Ovary (tissue), 9 donors: ENCODE results near the gene DPYSL5. TPM values are rescaled to one million over a fixed set of nuclear protein-coding genes. Genes with fewer than 3 reads are reported as not detected.

Experiments
- DNase-seq, 5 donors: peaks; one replicate each; pipeline ENCODE4 v3.0.0-alpha.2; 2019 to 2020
- H3K27ac ChIP-seq, 2 donors: fragments of 200-600 bp; one replicate each; pipeline versions ENCODE4 v1.5.1 to v1.8.0; 2019 to 2022
- H3K27me3 ChIP-seq: fragments of 200-600 bp; one replicate; pipeline ENCODE4 v1.8.0; 2022
- H3K36me3 ChIP-seq: fragments of 200-600 bp; sonication (generic); one replicate; pipeline ENCODE4 v1.5.1; 2019
- H3K4me1 ChIP-seq: one replicate; pipeline ENCODE4 v1.8.1; 2013; ENCODE audit warnings: mild to moderate bottlenecking, moderate library complexity; ENCODE audit not compliant: insufficient read depth
- H3K4me3 ChIP-seq: fragments of 200-600 bp; sonication (generic); one replicate; pipeline ENCODE4 v1.5.1; 2017
- H3K9me3 ChIP-seq, 2 donors: fragments of 200-600 bp in 1 of 2; sonication (generic) in 1 of 2; one replicate each; pipeline versions ENCODE4 v1.5.1 to v1.8.1; 2013 to 2019; ENCODE audit warnings: mild to moderate bottlenecking in 1 of 2, moderate library complexity in 1 of 2
- CTCF ChIP-seq, 3 donors: fragments of 450-650 bp in 2 of 3; fragments of 200-600 bp in 1 of 3; IDR thresholded peaks; one replicate each; pipeline versions ENCODE4 v1.5.1 to v1.8.0; 2016 to 2022; ENCODE audit warnings: antibody characterized with exemption in 3 of 3, mild to moderate bottlenecking in 1 of 3
- EP300 ChIP-seq: sonication (generic); formaldehyde crosslinking; IDR thresholded peaks from one replicate; pipeline ENCODE4 v1.6.1; 2017; ENCODE audit warnings: antibody characterized with exemption
- POLR2A ChIP-seq: fragments of 450-650 bp; IDR thresholded peaks from one replicate; pipeline ENCODE4 v1.6.1; 2017; ENCODE audit warnings: antibody characterized with exemption, mild to moderate bottlenecking, moderate library complexity
- WGBS, 3 donors: extraction: QIAGEN DNeasy Blood & Tissue Kit in 1 of 3; methylation state at CpG; one replicate each; pipeline versions ENCODE4 v1.1.5 to v1.1.7; 2013 to 2017; 5-methylcytosine and 5-hydroxymethylcytosine counted together
- intact Hi-C, 4 donors: fragments of 100-400 bp; cut with DNase I; formaldehyde crosslinking; loops; one replicate each; pipeline versions ENCODE4 v1.11.0 to v1.15.1; 2022 to 2023
- polyA plus RNA-seq, 2 donors: library from polyadenylated mRNA; stranded (reverse); fragments of 200-250 nt in 1 of 2; fragments of 350-450 nt in 1 of 2; fragmentation: Illumina TruSeq in 1 of 2; extraction: RNeasy Lipid Tissue Mini Kit (QIAGEN cat#74804) in 1 of 2; gene quantifications; one replicate each; pipeline ENCODE4 v1.2.3, GENCODE V29; 2013 to 2014
- total RNA-seq, 7 donors: library from RNA; depleted of rRNA in 2 of 7; stranded (reverse); fragments of >200 nt in 2 of 7; fragmentation: NEBNext Ultra II Directional in 3 of 7; extraction: Animal tissue kit (Norgen Biotek cat#: 25700) in 3 of 7; gene quantifications; one replicate each; pipeline versions ENCODE4 v1.1.0 to v1.2.4, GENCODE V29; 2016 to 2023
- donor health status: DM: no; HTN: no; CAD: no; lungs with moderate emphysema.
- donor health status: DM: no; HTN: no; CAD: no.
- donor health status: Bipolar disorder and iron deficiency.
- donor health status: DM: yes; HTN: yes; CAD: no.
- donor health status: DM: no; HTN: no; CAD: no.
- donor health status: DM: yes; HTN: yes; CAD: no.

Gene DPYSL5
- total and polyA plus RNA-seq, 9 donors = 0.05 to 0.78 (median 0.17) TPM; not detected in 3

- Histone ChIP-seq H3K27me3 (no peaks in the 10 kb centered on the region), H3K4me1 (no peaks in the 10 kb centered on the region), H3K27ac (no peak overlapping the region), H3K4me3 (no peak overlapping the region), H3K9me3 (no peaks in the 10 kb centered on the region), H3K36me3 (no peaks in the 10 kb centered on the region)
- WGBS, 3 donors = 80 to 89% (median 82%) methylated on average over 3 of the region's 3 CpGs
- intact Hi-C loops = no loop called here
- no peak for DNase-seq
- TF ChIP-seq POLR2A (no peak), EP300 (no peak)
These were observed 45.1 kb downstream of the DPYSL5 start for GRCh38 chr2:26892922-26893524.

- H3K27ac ChIP-seq = no peak overlapping the region
- no peaks in the 10 kb centered on the region for H3K27me3 ChIP-seq
- intact Hi-C loops = no loop called here
- H3K4me1 ChIP-seq = no peaks in the 10 kb centered on the region
- H3K9me3 ChIP-seq = no peaks in the 10 kb centered on the region
- DNase-seq = no peak
- 83 to 88% (median 86%) methylated on average over 2 of the region's 2 CpGs for WGBS, 3 donors
- H3K4me3 ChIP-seq = no peak overlapping the region
- TF ChIP-seq CTCF (IDR thresholded peaks at IDR 0.05) (no peak), EP300 (no peak), POLR2A (no peak)
- H3K36me3 ChIP-seq = no peaks in the 10 kb centered on the region
These were observed 46.2 kb downstream of the DPYSL5 start for GRCh38 chr2:26894136-26894535.

GRCh38 chr2:26897807-26898479 lies 50.0 kb downstream of the DPYSL5 start:
- WGBS, 3 donors = 26 to 46% (median 36%) methylated on average over 3 of the region's 3 CpGs
- Histone ChIP-seq H3K4me3 (no peak overlapping the region), H3K27me3 (no peaks in the 10 kb centered on the region), H3K4me1 (peaks cover 4% of the 10 kb centered on the region), H3K27ac (no peak overlapping the region), H3K9me3 (no peaks in the 10 kb centered on the region), H3K36me3 (no peaks in the 10 kb centered on the region)
- intact Hi-C loops = no loop called here
- DNase-seq = no peak
- TF ChIP-seq CTCF (IDR thresholded peaks at IDR 0.05) (no peak), EP300 (no peak), POLR2A (no peak)

DNA sequence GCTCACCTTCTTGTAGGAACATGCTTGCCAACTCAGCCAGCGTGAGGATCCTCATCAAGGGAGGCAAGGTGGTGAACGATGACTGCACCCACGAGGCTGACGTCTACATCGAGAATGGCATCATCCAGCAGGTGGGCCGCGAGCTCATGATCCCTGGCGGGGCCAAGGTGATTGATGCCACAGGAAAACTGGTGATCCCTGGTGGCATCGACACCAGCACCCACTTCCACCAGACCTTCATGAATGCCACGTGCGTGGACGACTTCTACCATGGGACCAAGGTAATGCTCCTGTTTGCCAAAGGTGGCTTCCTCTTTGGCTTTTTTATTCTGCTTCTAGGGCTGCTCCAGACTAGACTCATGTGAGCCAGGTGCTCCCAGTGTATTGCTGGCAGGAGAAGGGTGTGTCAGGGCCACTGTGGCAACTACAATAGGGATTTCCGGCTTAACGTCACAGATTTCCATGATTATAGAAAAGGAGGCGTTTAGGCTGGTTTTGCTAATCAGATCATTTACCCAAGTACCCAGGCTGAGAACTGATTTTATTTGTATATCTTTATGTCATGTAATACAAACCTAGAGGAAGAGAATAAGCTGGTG lies 50.6 kb downstream of the DPYSL5 start:
- TF ChIP-seq CTCF (IDR thresholded peaks at IDR 0.05) (no peak), POLR2A (no peak), EP300 (no peak)
- Histone ChIP-seq H3K27ac (no peak overlapping the region), H3K4me1 (peaks cover 4% of the 10 kb centered on the region), H3K9me3 (no peaks in the 10 kb centered on the region), H3K27me3 (no peaks in the 10 kb centered on the region), H3K36me3 (no peaks in the 10 kb centered on the region), H3K4me3 (no peak overlapping the region)
- WGBS, 3 donors = 91 to 95% (median 93%) methylated on average over 15 of the region's 15 CpGs
- intact Hi-C loops = no loop called here
- DNase-seq = no peak
